Stimulated activated CD8-positive, alpha-beta memory T cell treated with anti-CD3 and anti-CD28 coated beads, Interleukin-2, amount 100 ng/mL, for 1 hour (primary cell): Measurements from ENCODE around the gene B4GALT1.

Experiments
- DNase-seq, 2 donors: peaks; one replicate each; pipeline ENCODE4 v3.0.0-alpha.2; 2020; ENCODE audit warnings: low read depth in 2 of 2

Gene B4GALT1

GRCh38 chr9:33124751-33125381 is 42.3 kb downstream of the B4GALT1 start:
- DNase-seq, result no peak

GRCh38 chr9:33124046-33124445 is 43.1 kb downstream of the B4GALT1 start:
- no peak for DNase-seq

DNA sequence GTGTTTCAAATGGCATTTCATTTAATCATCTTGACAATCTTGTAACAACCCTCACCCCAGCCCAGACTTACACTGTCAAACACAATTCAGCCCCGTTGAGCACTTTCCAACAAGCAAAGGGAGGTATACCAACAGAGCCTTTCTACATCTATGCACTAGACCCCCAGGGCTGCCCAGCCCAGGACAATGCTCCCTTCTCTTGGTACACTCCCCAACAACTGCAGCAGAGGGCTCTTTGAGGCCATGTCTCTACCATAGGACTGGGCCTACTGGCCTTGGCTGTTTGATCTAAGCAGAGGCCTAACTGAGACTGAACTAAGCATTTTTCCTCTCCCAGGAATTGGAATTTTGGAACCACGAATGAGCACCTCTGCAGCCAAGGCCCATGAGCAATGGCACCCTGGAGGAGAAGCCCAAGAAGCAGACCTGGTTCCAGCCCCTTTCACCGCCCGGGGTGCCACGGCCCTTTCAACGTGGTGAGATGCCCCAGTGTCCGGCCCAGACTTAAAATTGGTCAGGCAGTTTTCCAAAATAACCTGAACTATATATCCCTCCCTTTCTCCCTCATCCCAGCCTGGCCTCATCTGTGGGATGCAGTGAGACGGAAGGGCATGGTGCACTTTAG is 43.6 kb downstream of the B4GALT1 start:
- DNase-seq, result no peak

DNA sequence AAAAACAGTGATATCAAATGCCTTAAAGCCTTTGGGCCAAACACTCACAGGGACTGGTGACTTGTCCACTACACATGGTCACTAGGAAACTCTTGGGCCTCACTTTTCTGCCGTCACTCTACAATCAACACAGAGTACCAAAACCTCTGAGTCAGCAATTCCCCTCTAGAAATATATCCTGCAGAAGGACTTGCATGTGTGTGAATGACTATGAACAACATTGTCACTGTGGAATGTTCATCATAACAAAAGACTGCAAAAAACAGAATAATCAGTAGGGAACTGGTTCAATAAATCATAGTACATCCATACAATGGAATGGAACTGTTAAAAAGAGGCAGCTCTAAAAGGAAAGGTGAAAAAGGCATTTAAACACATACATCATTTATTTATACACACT is 46.5 kb downstream of the B4GALT1 start:
- DNase-seq, result no peak

DNA sequence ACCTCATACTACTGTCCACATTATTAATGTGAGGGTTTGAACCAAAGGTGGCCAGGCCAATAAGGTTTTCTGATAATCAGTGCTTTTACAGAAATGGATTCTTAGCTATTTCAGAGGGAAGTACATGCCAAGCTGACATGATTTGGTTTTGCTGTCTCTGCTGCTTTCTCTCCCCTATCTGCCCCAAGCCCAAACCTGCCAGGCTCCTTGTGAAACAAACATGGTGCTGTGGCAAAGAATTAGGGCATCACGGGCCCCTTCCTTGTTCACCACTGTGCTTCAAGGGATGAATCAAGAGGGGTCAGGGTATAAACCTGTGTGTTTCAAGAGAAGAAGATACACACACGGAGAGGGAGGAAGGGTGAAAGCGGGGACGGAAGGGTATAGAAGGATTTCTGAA is 49.3 kb downstream of the B4GALT1 start:
- DNase-seq, result no peak

GRCh38 chr9:33117306-33117705 is 49.8 kb downstream of the B4GALT1 start:
- DNase-seq, result no peak

GRCh38 chr9:33116860-33117259 is 50.3 kb downstream of the B4GALT1 start:
- DNase-seq, result no peak

DNA sequence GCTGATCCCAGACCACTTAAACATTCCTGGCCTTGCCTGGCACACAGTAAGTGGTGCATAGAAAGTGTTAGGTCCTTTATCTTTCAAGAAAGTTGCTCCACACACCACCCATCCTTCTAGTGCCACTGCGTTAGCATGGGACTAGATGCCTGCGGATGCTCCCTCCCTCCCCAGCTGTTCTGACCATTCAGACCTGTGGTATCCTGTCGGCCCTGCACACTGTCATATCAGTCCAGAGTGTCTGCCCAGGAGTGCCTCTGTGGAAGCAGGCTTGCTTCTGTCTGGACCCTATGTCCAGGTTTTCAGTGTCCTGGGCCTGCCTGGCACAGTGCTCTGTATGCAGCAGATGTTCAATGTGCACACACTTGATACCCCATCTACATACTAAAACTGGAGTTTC is 52.4 kb downstream of the B4GALT1 start:
- DNase-seq, result no peak

DNA sequence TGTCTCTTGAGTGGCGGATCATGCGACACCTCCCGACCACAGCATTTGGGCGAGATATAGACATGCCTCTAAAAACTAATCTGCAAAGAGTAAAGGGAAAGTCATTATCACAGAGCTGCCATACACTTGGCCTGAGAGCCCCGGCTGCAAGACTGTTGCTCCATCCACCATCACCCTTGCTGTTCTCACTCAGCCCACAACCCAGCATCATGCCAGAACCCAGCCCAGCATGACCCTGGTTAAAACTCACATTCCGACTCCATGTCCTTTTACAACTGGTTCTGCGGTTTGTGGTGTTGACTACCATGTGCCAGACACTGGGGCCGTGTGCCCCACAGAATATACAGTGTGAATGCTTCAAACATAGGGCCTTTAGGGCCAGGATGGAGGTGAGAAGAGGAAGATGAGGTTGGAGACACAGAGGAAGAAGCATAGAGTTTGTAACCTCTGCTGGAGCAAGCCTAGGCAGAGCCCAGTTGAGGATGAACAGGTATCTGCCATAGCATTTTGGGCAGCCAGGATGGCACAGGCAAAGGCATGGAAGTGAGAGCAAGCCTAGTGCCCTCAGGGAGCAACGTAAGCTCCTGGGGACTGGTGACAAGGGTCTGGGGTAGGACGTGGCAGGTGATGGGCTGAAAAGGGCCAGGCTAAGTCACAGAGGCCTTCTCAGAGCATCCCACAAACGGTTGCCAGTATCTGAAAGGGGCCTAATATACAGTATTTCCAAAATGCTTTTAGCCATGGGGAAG is 53.2 kb downstream of the B4GALT1 start:
- no peak for DNase-seq

GRCh38 chr9:33112094-33112493 is 55.0 kb downstream of the B4GALT1 start:
- no peak for DNase-seq

- no peak for DNase-seq
These were observed 55.5 kb downstream of the B4GALT1 start for GRCh38 chr9:33111631-33112030.

- no peak for DNase-seq
These were observed 56.5 kb downstream of the B4GALT1 start for GRCh38 chr9:33110686-33111085.

DNA sequence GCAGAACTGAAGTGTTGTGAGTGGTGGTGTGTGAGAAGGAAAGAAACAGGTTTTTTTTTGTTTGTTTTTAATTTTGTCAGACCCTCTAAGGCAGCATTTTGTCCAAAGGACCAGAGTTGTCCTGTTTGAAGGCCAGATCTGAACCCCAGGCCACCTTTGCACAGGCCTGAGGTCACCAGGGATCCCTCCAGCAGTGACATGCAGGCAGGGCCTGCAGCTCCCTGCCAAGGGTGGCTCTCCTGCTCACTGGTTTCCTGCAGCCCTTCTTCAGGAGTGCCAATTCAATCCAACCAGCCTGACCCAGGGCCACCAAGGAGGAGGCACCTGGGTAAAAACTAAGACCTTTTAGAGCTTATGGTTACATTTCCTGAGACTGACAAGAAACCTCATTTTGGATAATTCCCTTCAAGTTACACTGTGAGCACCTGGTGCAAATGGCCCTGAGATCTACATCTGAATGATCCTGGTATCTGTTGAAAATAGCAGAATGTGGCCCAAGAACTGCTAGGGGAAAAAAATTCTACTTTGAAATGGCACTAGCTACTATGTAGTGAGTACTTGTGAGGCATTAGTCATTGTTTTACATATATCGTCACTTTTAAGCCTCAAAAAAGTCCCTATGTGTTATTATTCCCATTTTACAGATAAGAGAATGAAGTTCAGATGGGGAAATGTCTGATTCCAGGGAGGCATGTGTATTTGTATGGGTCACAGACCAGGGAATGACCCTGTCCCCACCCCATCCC is 57.1 kb downstream of the B4GALT1 start:
- DNase-seq, result no peak

GRCh38 chr9:33109097-33109496 is 58.0 kb downstream of the B4GALT1 start:
- DNase-seq, result no peak

DNA sequence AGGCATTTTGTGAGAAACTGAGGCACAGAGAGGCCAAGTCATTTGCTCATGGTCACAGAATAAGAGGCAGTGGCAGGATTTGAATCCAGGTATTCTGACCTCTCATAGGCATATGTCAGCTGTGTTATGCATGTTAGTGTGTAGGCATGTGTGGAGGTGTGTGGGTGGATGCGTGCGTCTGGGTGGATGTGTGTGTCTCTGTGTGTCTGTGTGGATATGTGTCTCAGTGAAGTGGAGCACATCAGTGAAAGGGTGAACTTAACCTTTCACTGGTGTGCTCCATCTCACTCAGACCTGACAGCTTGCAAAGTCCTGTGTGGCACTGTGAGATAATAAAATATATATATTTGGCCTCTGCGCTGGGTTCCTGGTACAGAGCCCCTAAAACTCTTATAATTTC is 58.7 kb downstream of the B4GALT1 start:
- no peak for DNase-seq

DNA sequence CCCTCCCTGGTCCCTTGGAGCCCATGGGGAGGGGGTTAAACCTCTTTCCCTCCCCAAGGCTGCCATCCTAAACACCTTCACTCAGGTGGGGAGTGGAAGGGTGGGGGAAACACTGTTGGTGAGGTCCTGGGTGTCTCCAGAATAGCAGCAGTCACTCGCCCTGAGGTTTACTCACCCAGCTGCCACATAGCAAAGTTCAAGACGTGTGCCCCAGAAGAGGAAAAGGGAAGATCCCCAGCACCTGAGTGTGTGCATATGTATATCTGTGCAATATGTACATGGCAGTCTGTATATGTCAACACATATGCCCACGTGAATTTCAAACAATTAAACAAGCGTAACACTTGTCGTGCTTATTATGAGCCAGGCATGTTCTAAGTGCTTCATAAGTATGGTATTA is 59.4 kb downstream of the B4GALT1 start:
- no peak for DNase-seq

DNA sequence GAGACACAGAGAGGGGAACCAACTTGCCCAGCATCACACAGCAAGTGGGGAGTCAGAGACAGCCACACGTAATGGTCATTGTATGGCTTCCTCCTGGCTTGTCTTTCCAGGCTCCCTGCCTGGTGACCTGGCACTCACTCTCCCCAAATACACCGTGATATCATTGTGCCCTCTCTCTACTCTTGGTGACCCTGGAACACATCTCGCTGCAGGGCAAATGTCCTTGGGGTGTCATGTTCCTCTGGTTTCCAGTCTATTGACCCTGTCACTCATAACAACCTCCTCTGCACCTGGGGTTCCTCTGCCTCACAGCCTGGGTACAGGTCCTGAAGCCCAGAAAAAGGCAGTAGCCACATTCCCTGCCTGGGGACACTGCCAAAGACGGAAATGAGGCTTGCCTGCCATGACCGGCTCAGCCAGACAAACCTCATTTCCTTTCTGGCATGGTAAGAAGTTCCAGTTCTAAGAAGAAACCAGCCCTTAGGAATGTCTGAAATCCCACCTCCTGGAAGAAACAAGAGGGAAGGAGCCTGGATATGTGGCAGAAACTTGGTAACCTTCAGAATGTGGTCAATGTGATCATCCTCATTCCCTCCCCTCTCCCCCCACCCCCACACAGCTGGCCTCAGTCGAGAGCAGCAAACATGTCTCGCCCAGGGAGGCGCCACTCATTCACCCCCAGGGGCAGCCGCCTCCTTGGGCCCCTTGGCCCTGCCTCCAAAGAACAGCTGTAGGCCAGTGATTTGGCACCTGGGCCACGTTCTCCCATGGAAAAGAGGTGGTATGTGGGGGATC is 60.1 kb downstream of the B4GALT1 start:
- no peak for DNase-seq

GRCh38 chr9:33106372-33106771 is 60.8 kb downstream of the B4GALT1 start:
- no peak for DNase-seq

GRCh38 chr9:33105959-33106358 is 61.2 kb downstream of the B4GALT1 start:
- DNase-seq, result no peak

GRCh38 chr9:33105504-33105903 is 61.6 kb downstream of the B4GALT1 start:
- DNase-seq, result no peak

- no peak for DNase-seq
These were observed 62.7 kb downstream of the B4GALT1 start for GRCh38 chr9:33104401-33104800.
